GM19328 (cell line): ENCODE measurements around the gene SCGB3A2.
"Not testable (repeated sequence)": the region's sequence is repeated elsewhere in the genome, so short reads cannot be mapped to it uniquely, and the experiment has no call there.

Experiments
- ATAC-seq: cut with Tn5 transposase; IDR thresholded peaks from one replicate; pipeline ENCODE4 v1.9.1; 2021; ENCODE audit warnings: mild to moderate bottlenecking, moderate library complexity; ENCODE audit not compliant: unreplicated experiment

SCGB3A2 gene

DNA sequence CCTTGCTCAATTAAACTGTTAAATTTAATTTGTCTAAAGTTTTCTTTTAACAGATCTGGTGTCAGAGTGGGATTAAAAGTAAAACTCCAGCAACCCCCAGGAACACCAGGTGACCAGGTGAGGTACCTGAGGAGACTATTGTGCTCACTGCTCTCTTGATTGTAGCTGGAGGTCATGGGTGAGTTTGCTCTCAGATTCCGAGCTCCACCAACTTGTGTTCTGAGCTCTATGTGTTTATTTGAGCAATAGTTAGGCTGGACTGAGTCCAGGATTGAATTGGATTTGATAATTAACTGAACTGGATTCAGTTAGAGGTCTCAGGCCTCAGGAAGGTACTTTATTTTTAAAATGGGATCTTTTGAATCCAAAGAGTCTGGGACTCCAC lies 17.9 kb upstream of the SCGB3A2 start:
- ATAC-seq: no peak

DNA sequence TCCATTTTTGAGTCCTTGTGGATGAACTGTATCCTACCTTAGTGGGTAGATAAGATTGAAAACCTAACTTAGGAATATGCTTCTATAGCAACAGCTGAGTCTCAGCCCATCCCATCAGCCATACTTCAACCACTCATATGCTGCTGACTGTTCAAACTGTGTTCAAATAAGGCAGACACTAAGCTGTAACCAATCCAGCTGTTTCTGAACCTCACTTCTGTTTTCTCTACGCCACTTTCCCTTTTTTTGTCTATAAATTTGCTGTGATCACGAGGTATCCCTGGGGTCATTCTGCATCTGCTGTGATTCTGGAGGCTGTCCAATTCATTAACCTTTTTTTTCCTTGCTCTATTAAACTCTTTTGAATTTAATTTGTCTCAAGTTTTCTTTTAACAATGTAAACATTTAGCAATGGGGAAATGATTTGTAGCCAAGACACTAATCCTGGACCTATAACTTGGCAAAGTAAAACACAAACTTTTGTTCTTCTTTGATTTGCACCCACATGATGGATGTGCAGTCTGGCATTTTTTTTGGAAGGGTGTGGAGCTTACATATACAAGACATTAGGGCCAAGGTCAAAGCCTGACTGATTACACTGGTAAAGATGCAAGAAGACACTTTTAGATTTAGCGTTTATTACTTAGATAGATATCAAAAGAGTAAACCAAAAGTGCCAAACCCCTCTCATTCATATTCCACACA lies 14.9 kb upstream of the SCGB3A2 start:
- ATAC-seq: no peak

DNA sequence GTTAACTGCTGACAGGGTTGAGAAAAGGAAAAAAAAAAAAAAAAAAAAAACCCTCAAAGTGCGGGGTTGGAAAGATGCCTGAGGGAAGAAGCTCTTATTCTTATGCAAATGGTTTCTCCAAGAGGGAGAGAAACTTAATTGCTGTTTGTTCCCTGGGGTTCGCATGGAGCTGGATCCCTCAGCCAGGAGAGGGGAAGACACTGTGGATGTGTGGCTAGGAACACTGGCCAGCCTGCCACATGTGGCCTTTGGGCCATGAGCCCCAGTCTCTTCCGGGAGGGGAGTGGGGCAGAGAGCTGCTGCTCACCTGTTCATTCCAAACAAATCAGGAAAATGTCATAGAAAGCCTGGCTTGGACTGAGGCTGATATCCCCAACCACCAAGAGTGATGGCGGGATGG lies 9.4 kb upstream of the SCGB3A2 start:
- ATAC-seq: no peak

- ATAC-seq: not testable (repeated sequence)
Measured at GRCh38 chr5:147869892-147870291, 8.6 kb upstream of the SCGB3A2 start.

GRCh38 chr5:147871980-147872549 lies 6.4 kb upstream of the SCGB3A2 start:
- ATAC-seq: not testable (repeated sequence)

GRCh38 chr5:147872744-147873435 lies 5.6 kb upstream of the SCGB3A2 start:
- ATAC-seq: not testable (repeated sequence)

- ATAC-seq: not testable (repeated sequence)
Measured at GRCh38 chr5:147874118-147874875, 4.2 kb upstream of the SCGB3A2 start.

DNA sequence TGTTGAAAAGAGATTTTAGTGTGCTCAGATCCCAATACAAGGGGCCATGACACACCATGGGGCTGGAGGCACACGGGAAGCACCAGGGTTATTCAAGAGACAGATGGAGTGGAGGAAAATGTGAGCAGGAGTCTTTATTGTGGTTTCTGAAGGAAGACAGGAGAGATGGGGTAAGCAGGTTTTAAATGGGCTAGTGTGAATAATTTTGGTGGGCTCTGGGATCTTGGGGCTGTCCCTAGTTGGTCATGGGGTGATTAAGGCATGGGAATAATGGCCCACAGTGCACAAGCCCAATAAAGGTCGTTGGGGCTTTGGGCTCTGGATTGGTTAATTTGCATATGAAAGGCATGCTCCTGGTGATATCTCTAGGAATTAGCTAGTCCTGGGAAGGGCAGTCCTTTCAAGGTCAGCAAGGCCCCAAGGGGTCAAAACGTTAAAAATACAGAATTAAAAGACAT lies 3.6 kb upstream of the SCGB3A2 start:
- no peak for ATAC-seq

GRCh38 chr5:147876141-147876540 lies 2.4 kb upstream of the SCGB3A2 start:
- ATAC-seq: no peak

GRCh38 chr5:147876626-147877025 lies 1.9 kb upstream of the SCGB3A2 start:
- ATAC-seq: no peak

DNA sequence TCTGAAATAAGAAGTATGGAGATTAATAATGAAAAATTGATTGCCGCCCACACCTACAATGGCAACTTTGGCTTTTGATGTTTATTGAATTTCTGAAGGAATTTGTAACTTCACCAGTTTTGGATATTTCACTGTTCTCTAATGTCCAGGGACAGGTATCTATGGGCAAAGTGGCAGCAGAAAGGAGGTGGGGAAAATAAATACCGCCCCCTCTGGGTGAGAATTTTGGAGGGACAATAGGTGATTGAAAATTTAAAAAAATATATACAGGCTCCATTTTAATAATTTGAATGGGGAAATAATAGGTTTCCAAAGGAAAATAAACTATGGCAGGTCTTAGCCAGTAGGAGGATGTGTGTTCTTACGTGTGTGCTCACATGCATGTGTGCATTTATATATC lies 1.3 kb downstream of the SCGB3A2 start:
- ATAC-seq: no peak

DNA sequence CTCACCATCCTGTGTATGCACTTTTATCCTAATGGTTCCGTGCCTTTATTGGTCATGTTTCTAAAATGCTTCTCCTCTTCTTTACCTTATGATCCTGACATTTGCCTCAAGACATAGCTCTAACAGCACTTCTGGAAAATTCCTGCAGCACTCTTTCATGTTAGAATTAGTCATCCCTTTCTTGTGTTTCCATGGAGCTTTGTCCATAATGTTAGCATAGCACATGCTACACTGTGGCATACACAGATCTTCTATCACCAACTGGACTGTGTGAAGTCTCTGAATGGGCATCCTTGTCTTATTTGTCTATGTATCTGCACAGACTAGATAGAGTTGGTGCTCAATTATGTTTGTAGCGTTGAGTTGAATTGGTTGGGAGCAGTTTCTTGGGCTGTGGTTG lies 2.0 kb downstream of the SCGB3A2 start:
- no peak for ATAC-seq

DNA sequence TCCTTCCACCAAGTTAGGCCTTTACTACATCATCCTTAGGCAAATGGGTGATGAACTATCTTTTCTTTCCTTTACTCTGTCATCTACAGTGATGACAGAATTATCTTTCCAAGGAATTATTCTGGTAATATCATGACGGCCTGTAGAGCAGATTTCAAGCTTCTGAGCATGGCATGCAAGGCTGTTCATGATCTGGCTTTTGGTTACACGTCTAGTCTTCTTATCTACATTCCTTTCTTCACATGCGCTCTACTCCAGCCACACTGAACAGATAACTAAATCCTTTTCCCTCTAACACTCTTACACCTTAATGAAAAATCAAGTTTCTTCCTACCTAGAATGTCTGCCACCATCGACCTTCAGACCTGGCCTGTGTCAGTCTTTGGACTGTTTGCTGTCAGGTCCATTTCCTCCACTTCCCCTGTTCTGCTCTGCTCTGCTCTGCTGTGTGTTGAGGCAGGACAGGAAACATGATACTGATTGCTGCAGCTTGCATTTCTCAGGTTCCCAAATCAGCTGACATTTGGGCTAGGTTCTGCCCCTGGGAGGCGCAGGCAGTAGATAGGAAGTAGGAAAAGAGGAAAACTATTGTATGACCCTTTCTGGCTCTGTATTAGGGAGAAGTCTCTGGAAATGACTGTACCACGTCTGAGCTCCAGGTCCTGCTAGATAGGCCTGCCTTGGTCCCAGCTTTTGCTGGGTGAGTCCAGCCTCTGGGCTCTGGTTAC lies 4.2 kb downstream of the SCGB3A2 start:
- no peak for ATAC-seq

DNA sequence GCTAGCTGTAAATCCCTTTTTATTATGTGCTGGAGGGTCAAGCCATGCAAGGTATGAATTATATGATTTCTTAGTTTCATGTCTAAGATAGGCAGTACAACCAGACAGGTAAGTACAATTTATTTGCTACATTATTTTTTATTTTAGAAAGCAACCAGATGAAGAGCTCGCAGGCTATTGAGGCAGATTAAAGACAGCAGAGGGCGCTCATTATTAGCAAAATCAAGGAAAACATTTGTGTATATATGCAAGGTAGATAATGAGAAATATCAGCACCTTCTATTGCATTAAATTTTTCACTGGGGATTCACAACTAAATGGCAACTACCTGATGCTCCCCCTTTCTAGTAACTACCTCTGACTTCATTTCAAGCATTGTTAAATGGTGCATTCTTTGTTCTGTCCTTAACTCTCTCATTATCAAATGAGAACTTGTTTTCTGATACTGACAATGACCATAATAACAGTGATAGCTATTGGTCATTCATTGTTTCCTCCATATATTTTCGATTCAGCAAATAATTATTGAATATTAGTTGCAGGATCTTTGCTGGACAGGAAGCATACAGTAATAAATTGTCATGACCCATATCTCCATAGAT lies 8.6 kb downstream of the SCGB3A2 start:
- no peak for ATAC-seq

GRCh38 chr5:147887930-147888329 lies 9.4 kb downstream of the SCGB3A2 start:
- no peak for ATAC-seq

- no peak for ATAC-seq
Measured at GRCh38 chr5:147892696-147893296, 14.3 kb downstream of the SCGB3A2 start.

DNA sequence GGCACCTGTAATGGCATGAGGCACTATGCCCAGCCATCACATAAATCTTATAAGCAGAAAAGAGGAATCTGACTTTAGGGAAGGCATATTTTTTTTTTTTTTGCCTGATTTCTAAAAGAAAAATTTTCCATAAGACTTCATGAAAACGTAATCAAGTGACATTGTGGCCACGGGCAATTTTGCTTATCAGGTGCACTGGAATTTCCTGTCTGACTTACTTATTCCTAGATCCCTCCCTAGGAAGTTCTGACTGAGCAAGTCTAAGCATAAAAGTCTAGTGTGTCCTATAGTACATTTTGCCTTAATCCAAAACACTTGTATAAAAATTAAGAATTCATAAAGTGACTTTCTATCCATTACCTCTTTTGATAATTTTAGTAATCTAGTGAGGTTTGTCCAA lies 15.3 kb downstream of the SCGB3A2 start:
- no peak for ATAC-seq

DNA sequence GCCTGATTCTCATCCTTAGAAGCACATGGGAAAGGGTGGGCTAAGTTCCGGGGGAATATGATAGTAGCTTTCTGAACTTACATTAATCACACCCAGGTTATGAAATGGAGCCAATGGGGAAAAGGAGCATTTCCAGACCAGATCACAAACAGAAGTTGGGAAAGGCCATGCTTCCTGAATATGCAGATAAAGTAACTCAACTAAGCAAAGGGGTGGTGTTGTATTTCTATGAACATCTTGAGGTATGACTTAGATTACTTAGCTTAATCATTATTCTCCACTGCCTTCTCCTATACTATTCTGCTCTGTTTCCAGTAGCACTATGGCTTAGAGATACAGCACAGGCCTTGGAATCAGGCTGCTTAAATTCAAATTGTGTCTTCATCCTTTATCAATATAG lies 17.4 kb downstream of the SCGB3A2 start:
- no peak for ATAC-seq

DNA sequence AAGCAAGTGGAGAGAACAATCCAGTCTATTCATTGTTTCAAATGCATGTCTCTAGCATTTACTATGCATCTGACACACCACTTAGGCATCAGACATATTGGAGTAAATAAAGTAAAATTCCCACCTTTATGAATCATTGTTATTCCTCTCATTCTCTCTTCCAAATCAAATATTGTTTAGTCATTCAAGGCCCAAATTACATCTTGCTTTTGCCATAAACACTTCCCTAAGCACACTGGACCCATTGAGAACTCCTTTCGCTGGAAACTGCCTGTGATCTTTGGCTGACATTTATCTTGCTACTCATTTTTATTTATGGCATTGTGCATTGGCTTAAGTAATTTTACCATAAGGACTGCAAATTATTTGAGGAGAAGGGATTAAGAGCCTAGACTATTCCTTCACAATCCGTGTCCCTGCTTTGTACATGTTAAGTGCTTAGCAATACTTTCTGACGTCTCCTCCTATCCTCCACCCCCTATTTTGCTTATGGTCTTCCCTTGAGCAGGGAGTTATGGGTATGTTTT lies 20.4 kb downstream of the SCGB3A2 start:
- ATAC-seq: no peak

DNA sequence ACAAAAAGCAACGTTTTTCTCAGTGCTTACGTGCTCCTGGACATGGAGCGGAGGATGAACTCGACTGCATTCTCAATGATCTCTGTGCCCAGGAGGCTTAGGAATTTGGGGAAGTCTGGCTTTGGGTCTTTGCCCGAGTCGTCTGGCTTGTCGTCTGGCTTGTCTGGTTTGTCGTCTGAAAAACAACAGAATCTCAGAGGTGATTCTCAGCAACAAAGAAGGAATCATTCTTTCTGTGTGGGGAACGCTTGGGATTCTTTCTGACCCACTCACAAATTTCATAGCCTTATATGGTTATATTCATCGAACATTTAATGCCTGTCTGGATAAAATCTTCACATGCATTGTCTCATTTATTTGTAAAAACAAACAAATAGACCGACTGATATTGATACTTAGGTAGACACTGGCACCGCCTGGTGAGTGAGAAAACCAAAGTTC lies 23.1 kb downstream of the SCGB3A2 start:
- no peak for ATAC-seq
